Liver (tissue), 9 donors: ENCODE measurements around the gene OOSP1. TPM values are rescaled to one million over a fixed set of nuclear protein-coding genes. Genes with fewer than 3 reads are reported as not detected.

Experiments
- DNase-seq: peaks from one replicate; pipeline ENCODE4 v3.0.0-alpha.2; 2017; ENCODE audit warnings: low spot score
- H3K27ac ChIP-seq, 2 donors: one replicate each; pipeline ENCODE4 v1.7.0; 2013; ENCODE audit warnings: inconsistent platforms in 2 of 2, low read length in 2 of 2, control low read depth in 1 of 2, low read depth in 1 of 2, mild to moderate bottlenecking in 1 of 2
- H3K27me3 ChIP-seq, 4 donors: one replicate each; pipeline versions ENCODE4 v1.6.1 to v1.7.0; 2013; ENCODE audit warnings: low read length in 3 of 4, inconsistent platforms in 1 of 4, mild to moderate bottlenecking in 1 of 4, moderate library complexity in 1 of 4; ENCODE audit not compliant: control insufficient read depth in 4 of 4, insufficient read depth in 4 of 4
- H3K36me3 ChIP-seq, 4 donors: one replicate each; pipeline versions ENCODE4 v1.6.1 to v1.7.0; 2013; ENCODE audit warnings: low read length in 3 of 4, mild to moderate bottlenecking in 3 of 4, low read depth in 1 of 4, moderate library complexity in 1 of 4; ENCODE audit not compliant: control insufficient read depth in 4 of 4, insufficient read depth in 3 of 4
- H3K4me1 ChIP-seq, 4 donors: one replicate each; pipeline versions ENCODE4 v1.6.1 to v1.7.0; 2013; ENCODE audit warnings: low read length in 3 of 4, mild to moderate bottlenecking in 3 of 4, moderate library complexity in 1 of 4; ENCODE audit not compliant: control insufficient read depth in 4 of 4, insufficient read depth in 4 of 4
- H3K4me3 ChIP-seq, 3 donors: one replicate each; pipeline versions ENCODE4 v1.6.1 to v1.7.0; 2013; ENCODE audit warnings: low read length in 3 of 3, control low read depth in 1 of 3, low read depth in 1 of 3, mild to moderate bottlenecking in 1 of 3
- H3K9ac ChIP-seq, 2 donors: one replicate each; pipeline ENCODE4 v1.7.0; 2013; ENCODE audit warnings: low read length in 2 of 2, mild to moderate bottlenecking in 2 of 2, moderate library complexity in 2 of 2, control low read depth in 1 of 2, low read depth in 1 of 2
- H3K9me3 ChIP-seq, 4 donors: one replicate each; pipeline versions ENCODE4 v1.6.1 to v1.7.0; 2013; ENCODE audit warnings: low read length in 3 of 4; ENCODE audit not compliant: control insufficient read depth in 4 of 4
- CTCF ChIP-seq: fragments of 150-350 bp; IDR thresholded peaks from 2 replicates; pipeline ENCODE4 v1.5.1; 2017; ENCODE audit warnings: improper control_type of control experiment, low read depth, low read length; ENCODE audit not compliant: missing input control
- EGR1 ChIP-seq, 2 donors: IDR thresholded peaks; 2 replicates each; pipeline ENCODE4 v1.6.1; 2016 to 2018; ENCODE audit warnings: antibody characterized with exemption in 2 of 2, low read depth in 2 of 2
- FOXA1 ChIP-seq: IDR thresholded peaks from 2 replicates; pipeline ENCODE4 v1.6.1; 2016; ENCODE audit warnings: antibody characterized with exemption
- FOXA2 ChIP-seq: IDR thresholded peaks from 2 replicates; pipeline ENCODE4 v1.6.1; 2016; ENCODE audit warnings: antibody characterized with exemption
- GABPA ChIP-seq, 2 donors: IDR thresholded peaks in 1 of 2; conservative IDR thresholded peaks in 1 of 2; 2 replicates each; pipeline ENCODE4 v1.6.1; 2016; ENCODE audit warnings: antibody characterized with exemption in 2 of 2, mild to moderate bottlenecking in 1 of 2, moderate library complexity in 1 of 2
- HNF4A ChIP-seq, 2 donors: conservative IDR thresholded peaks; 2 replicates each; pipeline ENCODE4 v1.6.1; 2016; ENCODE audit warnings: antibody characterized with exemption in 2 of 2, mild to moderate bottlenecking in 2 of 2
- HNF4G ChIP-seq: IDR thresholded peaks from 2 replicates; pipeline ENCODE4 v1.6.1; 2016; ENCODE audit warnings: antibody characterized with exemption
- JUND ChIP-seq, 2 donors: IDR thresholded peaks; 2 replicates each; pipeline ENCODE4 v1.6.1; 2016; ENCODE audit warnings: antibody characterized with exemption in 2 of 2
- NR2F2 ChIP-seq: IDR thresholded peaks from 2 replicates; pipeline ENCODE4 v1.6.1; 2016; ENCODE audit warnings: antibody characterized with exemption
- RAD21 ChIP-seq, 2 donors: IDR thresholded peaks; 2 replicates each; pipeline ENCODE4 v1.6.1; 2016; ENCODE audit warnings: antibody characterized with exemption in 2 of 2, mild to moderate bottlenecking in 2 of 2
- REST ChIP-seq: IDR thresholded peaks from 2 replicates; pipeline ENCODE4 v1.6.1; 2016; ENCODE audit warnings: antibody characterized with exemption, mild to moderate bottlenecking
- RXRA ChIP-seq, 2 donors: IDR thresholded peaks; 2 replicates each; pipeline ENCODE4 v1.6.1; 2017 to 2018; ENCODE audit warnings: antibody characterized with exemption in 2 of 2, mild to moderate bottlenecking in 1 of 2
- SP1 ChIP-seq: IDR thresholded peaks from 2 replicates; pipeline ENCODE4 v1.6.1; 2018; ENCODE audit warnings: antibody characterized with exemption, mild to moderate bottlenecking
- TAF1 ChIP-seq: conservative IDR thresholded peaks from 2 replicates; pipeline ENCODE4 v1.6.1; 2016; ENCODE audit warnings: antibody characterized with exemption, mild to moderate bottlenecking
- YY1 ChIP-seq: IDR thresholded peaks from 2 replicates; pipeline ENCODE4 v1.6.1; 2016; ENCODE audit warnings: antibody characterized with exemption, mild to moderate bottlenecking
- ZBTB33 ChIP-seq: IDR thresholded peaks from 2 replicates; pipeline ENCODE4 v1.6.1; 2016; ENCODE audit warnings: antibody characterized with exemption
- WGBS: extraction: QIAGEN DNeasy Blood & Tissue Kit; methylation state at CpG from one replicate; pipeline ENCODE4 v1.1.7; 2013; 5-methylcytosine and 5-hydroxymethylcytosine counted together
- polyA plus RNA-seq, 2 donors: library from polyadenylated mRNA; stranded (reverse) in 1 of 2; unstranded in 1 of 2; fragments of 200-250 nt in 1 of 2; fragments of >200 nt in 1 of 2; fragmentation: Nextera tagmentation in 1 of 2; extraction: Ambion mirVana in 1 of 2; gene quantifications; one replicate each; pipeline versions ENCODE4 v1.2.1 to v1.2.3, GENCODE V29; 2013 to 2015
- total RNA-seq, 2 donors: library from RNA; depleted of rRNA; stranded (reverse); fragments of >200 nt; gene quantifications; one replicate each; pipeline ENCODE4 v1.2.3, GENCODE V29; 2014
- TF ChIP-seq, protein P1 (sequence below): IDR thresholded peaks from 2 replicates; pipeline ENCODE4 v1.6.1; 2016; ENCODE audit warnings: antibody characterized with exemption
- donor health status: healthy.
- donor health status: healthy.
- donor health status: healthy.
- donor health status: healthy.
- donor health status: healthy.

OOSP1 gene
- total and polyA plus RNA-seq, 4 donors: not detected

- 77% methylated on average over 2 of the region's 2 CpGs for WGBS
- TF ChIP-seq, protein P1, sequence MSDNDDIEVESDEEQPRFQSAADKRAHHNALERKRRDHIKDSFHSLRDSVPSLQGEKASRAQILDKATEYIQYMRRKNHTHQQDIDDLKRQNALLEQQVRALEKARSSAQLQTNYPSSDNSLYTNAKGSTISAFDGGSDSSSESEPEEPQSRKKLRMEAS: no peak
- TF ChIP-seq YY1: no peak
- TF ChIP-seq TAF1: no peak
- Histone ChIP-seq H3K4me3 (no peak overlapping the region), H3K9ac (no peak overlapping the region), H3K27ac (no peak overlapping the region), H3K27me3 (no peaks in the 10 kb centered on the region), H3K9me3 (no peaks in the 10 kb centered on the region), H3K4me1 (no peaks in the 10 kb centered on the region), H3K36me3 (no peaks in the 10 kb centered on the region)
- no peak for DNase-seq
These were observed 23.9 kb downstream of the OOSP1 start for GRCh38 chr11:59962107-59962482.

DNA sequence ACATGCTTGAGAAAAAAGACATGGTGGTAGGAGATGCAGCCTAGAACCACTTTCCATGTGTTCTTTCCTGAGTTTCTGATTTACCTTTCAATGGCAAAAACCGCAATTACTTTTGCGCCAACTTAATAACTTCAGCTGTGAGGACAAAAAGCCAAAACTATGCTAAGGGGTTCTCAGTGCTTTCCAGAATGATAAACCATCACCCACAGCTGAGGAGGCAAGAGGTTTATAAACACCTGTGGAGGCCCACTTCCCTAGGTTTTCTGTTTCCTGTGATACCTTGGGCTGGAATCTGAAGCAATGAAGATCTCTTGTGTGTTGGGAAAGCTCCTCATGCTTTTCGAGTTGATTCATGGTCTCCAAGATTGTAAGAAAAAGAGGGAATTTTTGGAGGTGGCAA lies 25.5 kb downstream of the OOSP1 start, which contains the start of gene OOSP4A:
Gene OOSP4A (plus strand): TSS at position 301 of the 400 bp plus-strand sequence. CDS start 0 bp downstream, at position 301.
- H3K4me3 ChIP-seq: no peak within 1 kb of the TSS
- no peak within 1 kb of the TSS for H3K27ac ChIP-seq
- H3K36me3 ChIP-seq: no peaks in the 10 kb centered on the region
- H3K9me3 ChIP-seq: no peaks in the 10 kb centered on the region
- WGBS: 86% methylated on average over 3 of the region's 3 CpGs
- H3K27me3 ChIP-seq: no peaks in the 10 kb centered on the region
- H3K9ac ChIP-seq: no peak within 1 kb of the TSS
- no peaks in the 10 kb centered on the region for H3K4me1 ChIP-seq
- no peak for DNase-seq
- TF ChIP-seq JUND (IDR thresholded peaks at IDR 0.05) (no peak), YY1 (no peak), GABPA (IDR thresholded peaks at IDR 0.05 in 1 of 2, conservative IDR thresholded peaks at IDR 0.05 in 1 of 2) (no peak)
- TF ChIP-seq, protein P1: no peak

DNA sequence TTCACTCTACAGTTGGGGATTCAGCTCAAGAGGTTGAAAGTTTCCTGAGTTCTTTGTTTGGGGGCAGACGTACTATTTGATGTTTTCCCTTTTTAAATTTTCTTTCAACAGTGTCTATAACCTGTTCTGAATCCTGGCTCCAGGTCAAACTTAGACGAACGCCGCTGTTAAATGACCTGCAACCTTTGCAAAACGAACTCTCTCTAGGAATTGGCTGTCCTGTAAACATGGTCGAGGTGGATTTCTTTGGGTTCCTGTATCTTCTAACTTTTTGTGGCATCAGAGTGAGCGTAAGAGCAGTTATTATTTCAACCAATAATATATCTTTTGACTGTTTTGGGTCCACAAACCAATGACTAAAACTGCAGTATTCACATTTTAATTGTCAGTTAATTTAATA lies 27.2 kb downstream of the OOSP1 start:
- no peak overlapping the region for H3K27ac ChIP-seq
- no peaks in the 10 kb centered on the region for H3K4me1 ChIP-seq
- no peaks in the 10 kb centered on the region for H3K36me3 ChIP-seq
- DNase-seq: no peak
- H3K27me3 ChIP-seq: no peaks in the 10 kb centered on the region
- no peak for TF ChIP-seq ZBTB33
- TF ChIP-seq RXRA (IDR thresholded peaks at IDR 0.05): no peak
- no peak for TF ChIP-seq HNF4A (conservative IDR thresholded peaks at IDR 0.05)
- TF ChIP-seq CTCF: no peak
- no peak for TF ChIP-seq EGR1 (IDR thresholded peaks at IDR 0.05; ENCODE audit: low read depth in 2 of 2)
- no peak for TF ChIP-seq GABPA (IDR thresholded peaks at IDR 0.05 in 1 of 2, conservative IDR thresholded peaks at IDR 0.05 in 1 of 2)
- TF ChIP-seq RAD21 (IDR thresholded peaks at IDR 0.05): no peak
- TF ChIP-seq HNF4G: no peak
- no peak for TF ChIP-seq FOXA2
- TF ChIP-seq, protein P1: no peak
- no peak for TF ChIP-seq JUND (IDR thresholded peaks at IDR 0.05)
- no peak for TF ChIP-seq NR2F2
- TF ChIP-seq YY1: no peak
- TF ChIP-seq REST: no peak
- TF ChIP-seq FOXA1: no peak
- no peak for TF ChIP-seq TAF1
- TF ChIP-seq SP1: no peak
- H3K9ac ChIP-seq: no peak overlapping the region
- WGBS: 48% methylated on average over 7 of the region's 7 CpGs
- H3K9me3 ChIP-seq: no peaks in the 10 kb centered on the region
- no peak overlapping the region for H3K4me3 ChIP-seq
